SU-DHL-6 (cell line): ENCODE data around the gene SLC18A3.

Source experiments
- H2AFZ ChIP-seq: fragments of 200-600 bp; sonication (generic); 2 replicates; pipeline ENCODE4 v1.6.1; 2014; ENCODE audit warnings: low read depth, mild to moderate bottlenecking, moderate library complexity, mixed read lengths, antibody characterized with exemption, low read length; ENCODE audit not compliant: severe bottlenecking
- H3F3A ChIP-seq: fragments of 200-600 bp; shearing (Covaris generic); 2 replicates; pipeline ENCODE4 v1.6.0; 2016; ENCODE audit warnings: antibody characterized with exemption, mild to moderate bottlenecking; ENCODE audit not compliant: insufficient read depth
- H3K27ac ChIP-seq: fragments of 200-600 bp; sonication (generic); 2 replicates; pipeline ENCODE4 v1.5.1; 2016; ENCODE audit warnings: low read depth, mild to moderate bottlenecking, low read length, moderate library complexity, mixed read lengths
- H3K27me3 ChIP-seq: fragments of 200-600 bp; sonication (generic), shearing (Covaris generic); 2 replicates; pipeline ENCODE4 v1.6.0; 2014; ENCODE audit warnings: mild to moderate bottlenecking, low read length
- H3K36me3 ChIP-seq: fragments of 200-600 bp; sonication (generic); 2 replicates; pipeline ENCODE4 v1.6.1; 2014; ENCODE audit warnings: mild to moderate bottlenecking, low read length, mixed read lengths
- H3K4me2 ChIP-seq: fragments of 300-600, 200-600 bp; shearing (Covaris generic), sonication (generic); 2 replicates; pipeline ENCODE4 v1.6.0; 2014; ENCODE audit warnings: low read length, low read depth, mild to moderate bottlenecking; ENCODE audit not compliant: poor library complexity, severe bottlenecking
- H3K4me3 ChIP-seq: fragments of 200-600 bp; sonication (generic); 2 replicates; pipeline ENCODE4 v1.5.1; 2014; ENCODE audit warnings: antibody characterized with exemption, low read length, mild to moderate bottlenecking, mixed read lengths; ENCODE audit not compliant: insufficient read depth, poor library complexity, severe bottlenecking
- H3K79me2 ChIP-seq: fragments of 200-600 bp; sonication (generic); 2 replicates; pipeline ENCODE4 v1.6.1; 2014; ENCODE audit warnings: mild to moderate bottlenecking, low read length, moderate library complexity; ENCODE audit not compliant: insufficient read depth
- H3K9ac ChIP-seq: fragments of 200-600 bp; sonication (generic); 2 replicates; pipeline ENCODE4 v1.7.0; 2014; ENCODE audit warnings: mild to moderate bottlenecking, low read length
- H3K9me2 ChIP-seq: fragments of 200-600 bp; sonication (generic); replicated peaks from 2 replicates; pipeline ENCODE4 v1.6.1; 2014; ENCODE audit warnings: low read length; ENCODE audit not compliant: insufficient read depth
- H3K9me3 ChIP-seq: fragments of 200-600 bp; sonication (generic); 2 replicates; pipeline ENCODE4 v1.6.1; 2014; ENCODE audit warnings: low read length, mixed read lengths; ENCODE audit not compliant: insufficient read depth
- H4K20me1 ChIP-seq: fragments of 200-600 bp; sonication (generic); 2 replicates; pipeline ENCODE4 v1.6.1; 2014; ENCODE audit warnings: low read depth, mild to moderate bottlenecking, antibody characterized with exemption, low read length, moderate library complexity, mixed read lengths
- EZH2phosphoT487 ChIP-seq: fragments of 200-600 bp; sonication (generic), shearing (Covaris generic); conservative IDR thresholded peaks from 2 replicates; pipeline ENCODE4 v1.6.1; 2018; ENCODE audit warnings: mild to moderate bottlenecking, antibody characterized with exemption, low read length, moderate library complexity, mixed read lengths
- TF ChIP-seq, protein P1 (sequence below): fragments of 200-600 bp; sonication (generic); IDR thresholded peaks from one replicate; pipeline ENCODE4 v1.5.1; 2017; ENCODE audit warnings: antibody characterized with exemption, mild to moderate bottlenecking, low read length, moderate library complexity; ENCODE audit not compliant: insufficient read depth, poor library complexity, severe bottlenecking

SLC18A3 gene

GRCh38 chr10:49649294-49649693 lies 39.2 kb downstream of the SLC18A3 start:
- H2AFZ ChIP-seq, result no peak overlapping the region
- H3K4me2 ChIP-seq, result no peak overlapping the region
- H3K79me2 ChIP-seq, result no peaks in the 10 kb centered on the region
- no peak overlapping the region for H3K9ac ChIP-seq
- H3K36me3 ChIP-seq, result no peaks in the 10 kb centered on the region
- H3F3A ChIP-seq, result no peaks in the 10 kb centered on the region
- no peaks in the 10 kb centered on the region for H3K9me3 ChIP-seq
- no peak overlapping the region for H3K4me3 ChIP-seq
- H3K27me3 ChIP-seq, result no peaks in the 10 kb centered on the region
- H3K9me2 ChIP-seq, result no peaks in the 10 kb centered on the region
- H4K20me1 ChIP-seq, result no peaks in the 10 kb centered on the region
- no peak for TF ChIP-seq EZH2phosphoT487
- TF ChIP-seq, protein P1, sequence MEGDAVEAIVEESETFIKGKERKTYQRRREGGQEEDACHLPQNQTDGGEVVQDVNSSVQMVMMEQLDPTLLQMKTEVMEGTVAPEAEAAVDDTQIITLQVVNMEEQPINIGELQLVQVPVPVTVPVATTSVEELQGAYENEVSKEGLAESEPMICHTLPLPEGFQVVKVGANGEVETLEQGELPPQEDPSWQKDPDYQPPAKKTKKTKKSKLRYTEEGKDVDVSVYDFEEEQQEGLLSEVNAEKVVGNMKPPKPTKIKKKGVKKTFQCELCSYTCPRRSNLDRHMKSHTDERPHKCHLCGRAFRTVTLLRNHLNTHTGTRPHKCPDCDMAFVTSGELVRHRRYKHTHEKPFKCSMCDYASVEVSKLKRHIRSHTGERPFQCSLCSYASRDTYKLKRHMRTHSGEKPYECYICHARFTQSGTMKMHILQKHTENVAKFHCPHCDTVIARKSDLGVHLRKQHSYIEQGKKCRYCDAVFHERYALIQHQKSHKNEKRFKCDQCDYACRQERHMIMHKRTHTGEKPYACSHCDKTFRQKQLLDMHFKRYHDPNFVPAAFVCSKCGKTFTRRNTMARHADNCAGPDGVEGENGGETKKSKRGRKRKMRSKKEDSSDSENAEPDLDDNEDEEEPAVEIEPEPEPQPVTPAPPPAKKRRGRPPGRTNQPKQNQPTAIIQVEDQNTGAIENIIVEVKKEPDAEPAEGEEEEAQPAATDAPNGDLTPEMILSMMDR, result no peak
- no peak overlapping the region for H3K27ac ChIP-seq

GRCh38 chr10:49649936-49650723 lies 40.0 kb downstream of the SLC18A3 start:
- no peaks in the 10 kb centered on the region for H3K27me3 ChIP-seq
- H3F3A ChIP-seq, result no peaks in the 10 kb centered on the region
- no peaks in the 10 kb centered on the region for H3K9me2 ChIP-seq
- no peak overlapping the region for H3K27ac ChIP-seq
- no peak overlapping the region for H3K4me3 ChIP-seq
- H3K9ac ChIP-seq, result no peak overlapping the region
- no peaks in the 10 kb centered on the region for H3K79me2 ChIP-seq
- TF ChIP-seq, protein P1, result no peak
- TF ChIP-seq EZH2phosphoT487, result no peak
- no peaks in the 10 kb centered on the region for H3K36me3 ChIP-seq
- H4K20me1 ChIP-seq, result no peaks in the 10 kb centered on the region
- H2AFZ ChIP-seq, result no peak overlapping the region
- no peaks in the 10 kb centered on the region for H3K9me3 ChIP-seq
- no peak overlapping the region for H3K4me2 ChIP-seq

DNA sequence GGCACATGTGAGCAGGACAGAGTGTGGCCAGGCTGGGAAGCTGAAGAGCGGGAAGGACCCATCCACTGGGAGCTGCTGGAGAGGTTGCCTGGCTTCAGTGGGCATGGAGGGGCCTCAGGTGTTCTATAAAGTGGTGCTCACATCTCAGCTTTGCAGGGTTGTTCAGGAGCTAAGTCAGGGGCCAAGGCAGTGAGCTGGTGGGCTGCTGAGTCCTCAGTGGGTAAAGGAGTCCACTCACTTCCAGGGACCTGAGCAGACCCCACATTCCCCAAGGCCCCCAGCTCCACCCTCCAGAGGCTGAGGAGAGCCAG lies 40.6 kb downstream of the SLC18A3 start:
- TF ChIP-seq, protein P1, result no peak
- TF ChIP-seq EZH2phosphoT487, result no peak
- Histone ChIP-seq H3K4me3 (no peak overlapping the region), H3K36me3 (no peaks in the 10 kb centered on the region), H3K27me3 (no peaks in the 10 kb centered on the region), H3K27ac (no peak overlapping the region), H4K20me1 (no peaks in the 10 kb centered on the region), H3K79me2 (no peaks in the 10 kb centered on the region), H3K9me2 (no peaks in the 10 kb centered on the region), H3K4me2 (no peak overlapping the region), H3F3A (no peaks in the 10 kb centered on the region), H3K9me3 (no peaks in the 10 kb centered on the region), H3K9ac (no peak overlapping the region), H2AFZ (no peak overlapping the region)
